MV-4-11 (cell line): ENCODE results near the gene ADAM19.
"Not testable (repeated sequence)": the region's sequence is repeated elsewhere in the genome, so short reads cannot be mapped to it uniquely, and the experiment has no call there.

Experiments used
- DNase-seq: peaks from one replicate; lab custom pipeline; 2025; lab: John Stamatoyannopoulos, UW

Gene ADAM19

GRCh38 chr5:157485340-157485739, 90.2 kb downstream of the ADAM19 start:
- DNase-seq: no peak

- peak; percentile 81 for DNase-seq
These were observed 90.8 kb downstream of the ADAM19 start for GRCh38 chr5:157484768-157485167.

GRCh38 chr5:157482702-157483101, 92.9 kb downstream of the ADAM19 start:
- not testable (repeated sequence) for DNase-seq

GRCh38 chr5:157481666-157482065, 93.9 kb downstream of the ADAM19 start:
- DNase-seq: no peak

DNA sequence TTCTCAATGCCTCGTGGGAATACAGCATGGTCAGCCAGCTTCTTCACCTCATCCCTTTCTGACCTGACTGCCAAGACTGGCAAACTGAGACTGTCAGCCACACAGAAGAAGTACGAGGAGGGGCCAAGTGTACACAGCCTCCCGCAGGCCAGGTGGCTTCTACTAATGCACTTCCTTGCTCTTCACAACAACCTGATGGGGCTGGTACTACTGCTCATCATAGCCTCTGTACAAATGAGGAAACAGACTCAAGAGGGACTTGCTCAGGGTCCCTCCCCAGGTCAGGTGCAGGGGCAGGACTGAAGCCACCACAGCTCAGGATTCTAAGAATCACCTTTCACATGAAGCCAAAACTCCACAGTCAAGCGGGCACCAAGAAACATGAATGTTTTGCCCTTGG, 94.3 kb downstream of the ADAM19 start:
- DNase-seq: no peak

DNA sequence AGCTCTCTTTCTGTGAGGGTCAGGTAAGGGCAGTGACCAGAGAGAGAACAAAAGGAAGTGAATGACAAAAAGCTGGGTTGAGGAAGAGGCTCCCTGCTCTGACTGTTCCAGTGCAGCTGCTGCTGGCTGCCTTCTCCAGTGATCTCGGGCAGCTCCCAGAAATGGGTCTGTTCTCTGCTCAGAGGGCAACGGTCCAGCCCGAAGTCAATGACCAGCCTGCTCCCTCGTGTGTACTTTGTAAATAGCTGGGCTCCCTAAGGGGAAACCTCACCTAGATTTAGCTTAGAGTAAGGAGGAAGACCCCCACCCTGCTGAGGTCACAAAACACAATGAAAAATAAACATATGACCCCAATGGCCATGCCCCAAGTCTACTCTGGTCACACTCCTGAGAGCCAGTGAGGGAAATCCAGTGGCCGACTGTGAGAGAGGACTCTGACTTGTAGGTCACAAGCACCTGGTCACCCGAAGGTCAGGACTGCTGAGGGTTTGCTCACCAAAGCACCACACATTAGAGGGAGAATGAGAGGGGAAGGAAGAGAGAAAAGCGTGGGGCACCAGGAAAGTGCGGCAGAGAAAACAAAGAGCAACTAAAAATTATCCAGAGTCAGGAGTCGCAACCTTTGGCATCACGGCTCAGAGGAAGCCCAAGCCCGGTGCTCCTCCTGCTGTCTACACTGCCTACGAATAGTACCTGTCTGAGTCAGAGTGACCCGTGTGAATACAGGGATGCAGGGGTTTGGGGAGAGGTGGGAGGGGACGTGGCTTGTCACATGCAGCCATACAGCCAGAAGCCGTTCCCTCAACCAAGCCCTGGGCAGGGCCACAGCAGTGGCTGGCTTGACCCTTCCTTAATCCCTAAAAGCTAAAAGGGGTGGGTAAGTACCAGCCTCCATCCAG, 95.7 kb downstream of the ADAM19 start:
- DNase-seq: no peak

- DNase-seq: no peak
These were observed 96.4 kb downstream of the ADAM19 start for GRCh38 chr5:157479166-157479565.

DNA sequence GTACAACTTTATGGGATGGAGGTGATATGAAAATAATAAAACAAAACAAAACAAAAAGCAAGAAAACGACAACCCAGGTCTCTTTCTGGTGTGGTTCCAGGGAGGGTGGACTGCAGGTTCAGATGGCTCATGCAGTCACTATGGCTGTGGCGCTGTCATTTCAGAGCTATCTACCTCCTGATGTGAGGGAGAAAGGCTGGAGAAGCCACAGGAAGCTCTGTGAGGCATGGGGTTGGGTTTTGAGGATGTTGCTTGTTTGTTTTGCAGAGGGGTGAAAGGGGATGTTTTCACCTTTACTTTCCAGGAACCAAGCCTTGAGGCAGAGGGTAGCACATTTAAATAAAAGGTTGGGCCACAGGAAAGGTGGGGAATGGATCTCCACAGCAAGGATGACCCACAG, 96.8 kb downstream of the ADAM19 start:
- DNase-seq: no peak

DNA sequence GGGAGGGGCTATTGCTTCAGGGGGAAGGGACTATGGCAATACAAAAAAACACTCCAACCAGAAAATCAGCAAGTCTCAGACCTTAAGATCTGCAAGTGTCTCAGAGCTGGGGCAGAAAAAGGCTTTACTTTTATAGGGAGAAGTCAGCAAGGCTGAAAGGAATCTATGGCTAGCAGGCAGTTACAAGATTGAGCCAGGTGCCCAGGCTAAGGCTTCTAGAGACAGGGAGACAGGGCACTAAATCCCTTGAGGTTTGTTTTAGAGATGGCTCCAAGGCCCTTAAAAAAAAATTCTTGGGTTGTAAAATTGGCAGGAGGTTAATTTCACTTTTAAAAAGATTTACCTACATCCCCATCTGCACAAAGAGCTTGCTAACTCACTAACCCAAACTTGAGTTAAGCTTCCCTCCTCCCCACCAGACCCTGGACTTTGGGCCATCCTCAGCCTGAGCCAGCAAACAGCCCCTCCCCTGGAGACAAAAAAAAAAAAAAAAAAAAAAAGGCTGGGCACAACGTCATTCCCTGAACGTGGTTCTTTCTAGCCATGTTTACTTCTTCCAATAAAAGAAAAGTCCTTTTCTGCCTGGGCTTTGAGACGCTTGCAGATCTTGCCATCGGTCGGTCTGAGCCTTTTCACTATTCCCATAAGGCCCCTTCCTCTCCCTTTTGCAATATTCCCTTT, 97.6 kb downstream of the ADAM19 start:
- DNase-seq: no peak

DNA sequence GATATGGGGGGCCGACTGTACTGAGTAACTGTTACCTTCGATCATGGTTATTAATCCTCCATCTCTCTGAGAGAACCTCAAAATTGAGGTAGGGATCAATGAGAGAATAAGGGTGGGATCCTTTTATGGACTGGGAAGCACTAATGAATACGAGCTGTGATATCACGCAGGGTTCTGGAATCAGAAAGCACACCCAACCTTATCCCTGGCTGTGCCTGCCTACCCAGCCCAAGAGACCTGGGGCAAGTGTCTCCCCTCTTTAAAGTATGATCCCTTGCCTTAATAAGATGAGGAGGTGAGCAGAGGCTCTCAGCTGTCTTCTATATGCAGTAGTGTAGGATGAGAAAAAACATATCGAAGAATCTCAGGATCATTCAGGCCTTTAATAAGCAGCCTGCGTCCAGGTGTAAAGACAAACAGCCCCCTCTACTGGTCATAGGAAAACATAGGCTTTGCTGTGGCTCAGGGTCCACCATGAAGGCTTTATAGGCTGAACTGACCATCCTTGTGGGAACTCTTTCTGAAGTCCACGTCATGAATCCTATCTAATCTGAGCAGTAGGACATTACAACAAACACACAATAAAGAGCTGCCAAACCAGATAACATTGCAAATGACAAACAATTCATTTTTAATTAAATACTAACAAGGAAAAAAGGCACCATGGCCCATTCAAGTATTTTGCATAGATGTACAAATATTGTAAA, 98.7 kb downstream of the ADAM19 start:
- peak; percentile 43 for DNase-seq

DNA sequence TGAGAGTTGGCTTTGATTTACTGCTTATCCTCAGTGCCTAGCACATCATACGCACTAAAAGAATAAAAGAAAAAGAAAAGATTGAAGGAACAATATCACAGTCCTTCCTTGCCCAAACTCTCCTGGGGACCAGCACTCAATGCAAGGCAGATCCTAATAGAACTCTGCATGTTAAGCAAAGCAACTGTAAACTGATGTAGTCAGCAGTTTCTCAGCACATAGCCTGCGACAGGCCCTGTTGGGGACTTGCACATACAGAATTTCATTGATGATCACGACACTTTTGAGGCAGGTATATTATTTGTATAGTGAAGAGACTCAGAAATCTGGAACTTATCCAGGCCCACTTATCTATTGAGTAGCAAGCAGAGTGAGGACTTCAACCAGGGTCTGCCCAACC, 100.1 kb downstream of the ADAM19 start:
- DNase-seq: no peak

- DNase-seq: peak; percentile 46
These were observed 101.9 kb downstream of the ADAM19 start for GRCh38 chr5:157473383-157474320.

DNA sequence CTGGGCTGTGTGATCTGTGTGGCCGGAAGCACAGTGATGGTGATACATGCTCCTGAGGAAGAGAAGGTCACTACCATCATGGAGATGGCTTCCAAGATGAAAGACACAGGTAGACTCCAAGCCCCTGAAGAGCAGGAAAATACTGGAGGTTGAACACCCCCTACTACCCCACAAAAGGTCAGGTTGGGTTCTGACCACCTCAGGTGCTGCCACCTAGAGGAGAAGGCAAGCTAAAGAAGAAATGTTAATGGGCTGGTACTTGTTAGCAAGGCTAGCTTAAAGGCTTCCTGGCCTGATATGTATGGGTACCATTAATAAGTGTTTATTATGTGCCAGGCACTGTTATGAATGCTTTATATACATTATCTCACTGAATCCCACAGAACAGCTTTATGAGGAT, 103.9 kb downstream of the ADAM19 start:
- no peak for DNase-seq

GRCh38 chr5:157470631-157471030, 104.9 kb downstream of the ADAM19 start:
- DNase-seq: no peak

- no peak for DNase-seq
These were observed 105.9 kb downstream of the ADAM19 start for GRCh38 chr5:157469687-157470086.

- no peak for DNase-seq
These were observed 106.5 kb downstream of the ADAM19 start for GRCh38 chr5:157469073-157469472.

DNA sequence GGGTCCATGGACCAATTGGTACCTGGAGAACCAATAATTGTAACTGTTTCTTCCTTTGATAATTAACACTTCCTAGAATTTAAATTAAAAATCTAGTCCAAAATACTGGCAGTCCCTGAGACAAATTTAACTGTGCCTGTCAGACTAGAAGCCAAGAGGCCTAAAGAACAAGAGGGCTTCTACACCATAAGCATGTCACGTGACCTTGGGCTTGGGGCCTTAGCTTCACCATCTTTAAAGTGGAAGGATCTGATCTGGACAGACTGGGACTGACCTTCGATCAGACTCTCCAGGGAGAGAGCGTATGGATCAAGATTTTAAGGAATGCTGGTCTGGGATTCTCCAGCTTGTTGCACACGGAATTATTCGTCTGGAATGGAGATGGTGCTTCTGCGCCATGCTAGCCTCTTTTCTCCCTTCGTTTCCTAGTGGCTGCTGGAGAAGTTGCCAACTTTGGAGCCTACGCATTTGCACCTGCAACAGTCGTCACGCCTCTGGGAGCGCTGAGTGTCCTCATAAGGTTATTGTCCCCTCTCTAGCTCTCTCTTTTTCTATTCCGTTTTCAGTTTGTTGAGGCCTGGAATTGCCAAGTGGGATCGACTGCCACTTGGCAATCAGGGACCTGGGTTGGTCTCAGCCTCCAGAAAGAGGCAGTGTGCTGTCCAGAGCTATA, 107.1 kb downstream of the ADAM19 start:
- DNase-seq: no peak

GRCh38 chr5:157464519-157465171, 110.9 kb downstream of the ADAM19 start:
- DNase-seq: peak; percentile 81

- DNase-seq: no peak
These were observed 111.7 kb downstream of the ADAM19 start for GRCh38 chr5:157463621-157464518.
